RWPE2 (cell line): Measurements from ENCODE around the gene NSL1.
"Not testable (repeated sequence)": the region's sequence is repeated elsewhere in the genome, so short reads cannot be mapped to it uniquely, and the experiment has no call there.

ENCODE experiments used
- ATAC-seq: fragments of 200-7000 bp; cut with Tn5 transposase; 3 replicates; pipeline ENCODE4 v1.9.1; 2021; ENCODE audit warnings: low read depth
- DNase-seq: peaks from one replicate; pipeline ENCODE4 v3.0.0-alpha.2; 2020; ENCODE audit warnings: low spot score
- H3K27ac ChIP-seq: fragments of 450-650 bp; 2 replicates; pipeline ENCODE4 v1.5.1; 2017; ENCODE audit warnings: mild to moderate bottlenecking; ENCODE audit not compliant: poor library complexity, severe bottlenecking
- H3K27me3 ChIP-seq: fragments of 250-450 bp; sonication (Bioruptor Pico); 2 replicates; pipeline ENCODE4 v1.5.1; 2021; ENCODE audit warnings: mild to moderate bottlenecking, moderate library complexity; ENCODE audit not compliant: insufficient read depth, poor library complexity, severe bottlenecking
- H3K36me3 ChIP-seq: fragments of 250-450 bp; sonication (Bioruptor Pico); 2 replicates; pipeline ENCODE4 v1.5.1; 2020; ENCODE audit warnings: low read depth, mild to moderate bottlenecking, moderate library complexity
- H3K4me1 ChIP-seq: fragments of 250-450 bp; sonication (Bioruptor Pico); 2 replicates; pipeline ENCODE4 v1.5.1; 2021; ENCODE audit warnings: mild to moderate bottlenecking, moderate library complexity; ENCODE audit not compliant: insufficient read depth, poor library complexity, severe bottlenecking
- H3K4me3 ChIP-seq: fragments of 250-450 bp; sonication (Bioruptor Pico); 2 replicates; pipeline ENCODE4 v1.5.1; 2021; ENCODE audit warnings: mild to moderate bottlenecking, moderate library complexity; ENCODE audit not compliant: severe bottlenecking
- H3K9me3 ChIP-seq: fragments of 250-450 bp; sonication (Bioruptor Pico); 2 replicates; pipeline ENCODE4 v1.5.1; 2021; ENCODE audit warnings: mild to moderate bottlenecking, moderate library complexity; ENCODE audit not compliant: severe bottlenecking
- TF ChIP-seq, protein P1 (sequence below): fragments of 450-650 bp; IDR thresholded peaks from one replicate; pipeline ENCODE4 v1.5.1; 2017; ENCODE audit warnings: mild to moderate bottlenecking, moderate library complexity; ENCODE audit not compliant: poor library complexity, severe bottlenecking

NSL1 gene

DNA sequence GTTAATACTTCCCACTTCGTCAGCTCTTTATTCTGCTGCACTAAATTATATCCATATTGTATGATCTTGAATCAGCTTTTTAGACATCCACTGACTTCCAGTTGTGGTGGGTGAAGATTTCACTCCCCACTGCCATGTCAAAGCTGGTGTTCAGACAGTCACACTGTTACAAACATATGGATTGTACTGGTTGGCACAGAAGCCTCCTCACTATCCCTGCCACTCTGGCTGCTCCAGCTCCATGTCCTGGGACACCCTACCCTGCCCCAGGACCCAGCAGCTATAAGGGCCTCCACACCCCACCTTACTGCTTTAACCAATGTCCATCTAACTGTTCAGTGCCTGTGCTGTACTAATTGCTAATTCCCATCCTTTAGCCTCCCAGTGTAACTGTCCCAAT lies 59.9 kb downstream of the NSL1 start:
- no peak for ATAC-seq
- no peak overlapping the region for H3K4me3 ChIP-seq
- no peaks in the 10 kb centered on the region for H3K4me1 ChIP-seq
- no peak overlapping the region for H3K27ac ChIP-seq
- H3K27me3 ChIP-seq: no peaks in the 10 kb centered on the region
- H3K36me3 ChIP-seq: no peaks in the 10 kb centered on the region
- no peak for DNase-seq
- TF ChIP-seq, protein P1, sequence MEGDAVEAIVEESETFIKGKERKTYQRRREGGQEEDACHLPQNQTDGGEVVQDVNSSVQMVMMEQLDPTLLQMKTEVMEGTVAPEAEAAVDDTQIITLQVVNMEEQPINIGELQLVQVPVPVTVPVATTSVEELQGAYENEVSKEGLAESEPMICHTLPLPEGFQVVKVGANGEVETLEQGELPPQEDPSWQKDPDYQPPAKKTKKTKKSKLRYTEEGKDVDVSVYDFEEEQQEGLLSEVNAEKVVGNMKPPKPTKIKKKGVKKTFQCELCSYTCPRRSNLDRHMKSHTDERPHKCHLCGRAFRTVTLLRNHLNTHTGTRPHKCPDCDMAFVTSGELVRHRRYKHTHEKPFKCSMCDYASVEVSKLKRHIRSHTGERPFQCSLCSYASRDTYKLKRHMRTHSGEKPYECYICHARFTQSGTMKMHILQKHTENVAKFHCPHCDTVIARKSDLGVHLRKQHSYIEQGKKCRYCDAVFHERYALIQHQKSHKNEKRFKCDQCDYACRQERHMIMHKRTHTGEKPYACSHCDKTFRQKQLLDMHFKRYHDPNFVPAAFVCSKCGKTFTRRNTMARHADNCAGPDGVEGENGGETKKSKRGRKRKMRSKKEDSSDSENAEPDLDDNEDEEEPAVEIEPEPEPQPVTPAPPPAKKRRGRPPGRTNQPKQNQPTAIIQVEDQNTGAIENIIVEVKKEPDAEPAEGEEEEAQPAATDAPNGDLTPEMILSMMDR: no peak
- H3K9me3 ChIP-seq: no peaks in the 10 kb centered on the region

DNA sequence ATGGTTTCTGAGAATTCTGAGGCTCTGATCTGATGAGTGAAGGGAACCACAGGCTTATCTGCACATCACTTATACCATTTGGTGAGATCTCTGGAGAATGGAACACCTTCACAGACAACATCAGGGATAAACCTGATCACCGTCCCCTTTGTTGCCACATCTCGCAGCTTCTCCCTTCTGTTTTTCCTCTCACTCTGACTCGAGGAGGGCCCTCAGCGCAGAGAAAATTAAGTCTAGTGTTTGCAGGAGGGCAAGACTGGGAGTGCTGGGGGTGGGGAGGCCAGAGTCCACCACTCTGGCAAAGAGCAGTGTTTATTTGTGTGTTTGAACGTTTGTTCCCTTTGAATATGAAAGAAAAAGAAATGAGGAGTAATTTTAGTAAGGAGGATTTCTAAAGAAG lies 63.0 kb downstream of the NSL1 start:
- H3K36me3 ChIP-seq: no peaks in the 10 kb centered on the region
- H3K9me3 ChIP-seq: no peaks in the 10 kb centered on the region
- no peaks in the 10 kb centered on the region for H3K4me1 ChIP-seq
- no peak for DNase-seq
- no peak overlapping the region for H3K4me3 ChIP-seq
- TF ChIP-seq, protein P1: no peak
- no peak for ATAC-seq
- no peaks in the 10 kb centered on the region for H3K27me3 ChIP-seq
- no peak overlapping the region for H3K27ac ChIP-seq

GRCh38 chr1:212727386-212728181 lies 64.0 kb downstream of the NSL1 start:
- TF ChIP-seq, protein P1: no peak
- H3K4me3 ChIP-seq: no peak overlapping the region
- no peaks in the 10 kb centered on the region for H3K4me1 ChIP-seq
- DNase-seq (no peak), ATAC-seq (no peak)
- H3K9me3 ChIP-seq: no peaks in the 10 kb centered on the region
- H3K36me3 ChIP-seq: no peaks in the 10 kb centered on the region
- no peaks in the 10 kb centered on the region for H3K27me3 ChIP-seq
- H3K27ac ChIP-seq: no peak overlapping the region

DNA sequence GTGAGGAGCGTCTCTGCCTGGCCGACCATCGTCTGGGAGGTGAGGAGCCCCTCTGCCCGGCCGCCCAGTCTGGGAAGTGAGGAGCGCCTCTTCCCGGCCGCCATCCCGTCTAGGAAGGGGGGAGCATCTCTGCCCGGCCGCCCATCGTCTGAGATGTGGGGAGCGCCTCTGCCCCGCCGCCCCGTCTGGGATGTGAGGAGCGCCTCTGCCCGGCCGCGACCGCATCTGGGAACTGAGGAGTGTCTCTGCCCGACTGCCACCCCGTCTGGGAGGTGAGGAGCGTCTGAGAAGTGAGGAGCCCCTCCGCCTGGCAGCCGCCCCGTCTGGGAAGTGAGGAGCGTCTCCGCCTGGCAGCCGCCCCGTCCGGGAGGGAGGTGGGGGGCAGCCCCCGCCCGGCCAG lies 66.9 kb downstream of the NSL1 start:
- H3K36me3 ChIP-seq, H3K27me3 ChIP-seq, ATAC-seq, H3K4me1 ChIP-seq, H3K27ac ChIP-seq, H3K9me3 ChIP-seq, H3K4me3 ChIP-seq, DNase-seq: not testable (repeated sequence)

DNA sequence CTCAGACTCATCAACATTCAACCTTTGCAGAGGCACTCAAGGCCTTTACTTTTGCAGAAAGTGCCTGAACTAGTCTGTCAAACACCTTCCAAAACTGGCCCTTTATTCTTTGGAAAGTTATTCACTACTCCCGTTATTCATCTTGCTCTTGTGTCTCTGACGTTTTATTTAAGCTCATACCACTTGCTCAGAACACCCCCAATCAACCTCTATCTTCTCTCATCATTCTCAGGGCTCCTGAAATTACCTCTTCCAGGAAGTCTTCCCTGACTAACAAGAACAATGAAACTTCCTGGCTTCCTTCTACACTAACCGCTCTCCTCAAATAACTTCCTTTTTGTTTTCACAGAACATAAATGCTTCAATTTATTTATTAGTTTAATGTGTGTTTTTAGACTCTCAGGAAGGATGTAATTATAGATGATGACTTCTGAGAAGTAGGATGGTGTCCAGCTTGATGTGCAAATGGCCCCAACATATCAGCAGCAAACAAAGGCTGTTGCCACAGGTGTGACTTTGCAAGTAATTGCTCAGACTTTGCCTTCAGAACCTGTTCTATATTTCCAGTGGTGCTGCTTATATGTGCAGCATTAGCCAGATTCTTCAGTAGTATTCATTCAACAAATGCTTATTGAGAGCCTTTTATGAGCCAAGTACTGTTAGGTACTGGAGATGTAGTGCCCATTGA lies 69.2 kb downstream of the NSL1 start:
- Histone ChIP-seq H3K9me3 (no peaks in the 10 kb centered on the region), H3K27ac (no peak overlapping the region), H3K4me3 (no peak overlapping the region), H3K27me3 (no peaks in the 10 kb centered on the region), H3K36me3 (no peaks in the 10 kb centered on the region), H3K4me1 (no peaks in the 10 kb centered on the region)
- DNase-seq (no peak), ATAC-seq (no peak)
- TF ChIP-seq, protein P1: no peak
